SK-N-SH treated with all-trans-retinoic acid at 6 μM for 48 hours (cell line): Measurements from ENCODE around the gene DCN.
A peak's percentile ranks its signal among the peaks of the same experiment; 100 is the strongest.

Experiments
- ARNTL ChIP-seq: fragments of 450-650 bp; formaldehyde crosslinking; IDR thresholded peaks from 2 replicates; pipeline ENCODE4 v1.5.0; 2020; ENCODE audit warnings: low read depth, mild to moderate bottlenecking, moderate library complexity, borderline replicate concordance
- BACH2 ChIP-seq: fragments of 250-450 bp; sonication (Bioruptor Pico); IDR thresholded peaks from 2 replicates; pipeline ENCODE4 v1.9.0; 2021; ENCODE audit warnings: mild to moderate bottlenecking, borderline replicate concordance
- CREB5 ChIP-seq: fragments of 250-450 bp; sonication (Bioruptor Pico); IDR thresholded peaks from 2 replicates; pipeline ENCODE4 v1.5.1; 2020; ENCODE audit warnings: low read depth, mild to moderate bottlenecking, moderate library complexity
- PATZ1 ChIP-seq: fragments of 250-450 bp; sonication (Bioruptor Pico); IDR thresholded peaks from 2 replicates; pipeline ENCODE4 v1.8.0; 2020; ENCODE audit warnings: mild to moderate bottlenecking, moderate library complexity, borderline replicate concordance
- RARB ChIP-seq: fragments of 250-450 bp; sonication (Bioruptor Pico); IDR thresholded peaks from 2 replicates; pipeline ENCODE4 v1.8.0; 2021; ENCODE audit warnings: mild to moderate bottlenecking, moderate library complexity
- SNAI2 ChIP-seq: fragments of 250-450 bp; sonication (Bioruptor Pico); IDR thresholded peaks from 2 replicates; pipeline ENCODE4 v1.5.0; 2020; ENCODE audit warnings: mild to moderate bottlenecking, moderate library complexity
- TCF4 ChIP-seq: fragments of 250-450 bp; sonication (Bioruptor Pico); IDR thresholded peaks from 2 replicates; pipeline ENCODE4 v1.8.0; 2021; ENCODE audit warnings: mild to moderate bottlenecking, moderate library complexity, borderline replicate concordance
- ZNF565 ChIP-seq: fragments of 450-650 bp; formaldehyde crosslinking; conservative IDR thresholded peaks from 2 replicates; pipeline ENCODE4 v1.5.0; 2020; ENCODE audit warnings: low read depth, mild to moderate bottlenecking, moderate library complexity

- no peak for TF ChIP-seq CREB5 (CRISPR knock-in tag)
- peak; percentile 85 for TF ChIP-seq TCF4 (CRISPR knock-in tag)
- TF ChIP-seq ARNTL (CRISPR knock-in tag) = no peak
- TF ChIP-seq RARB = no peak
- no peak for TF ChIP-seq BACH2 (CRISPR knock-in tag)
- TF ChIP-seq PATZ1 (CRISPR knock-in tag) = no peak
- no peak for TF ChIP-seq ZNF565 (CRISPR knock-in tag)
- TF ChIP-seq SNAI2 (CRISPR knock-in tag) = no peak
Observed at GRCh38 chr12:91139286-91139685, 43.3 kb downstream of the DCN start.
